ENCODE measurements around the gene SLC35E4. TPM values are rescaled to one million over a fixed set of nuclear protein-coding genes. Genes with fewer than 3 reads are reported as not detected.
A peak's percentile ranks its signal among the peaks of the same experiment; 100 is the strongest.

Gene SLC35E4
- total RNA-seq, 2 experiments from 2014 or later: 3.0 TPM

DNA sequence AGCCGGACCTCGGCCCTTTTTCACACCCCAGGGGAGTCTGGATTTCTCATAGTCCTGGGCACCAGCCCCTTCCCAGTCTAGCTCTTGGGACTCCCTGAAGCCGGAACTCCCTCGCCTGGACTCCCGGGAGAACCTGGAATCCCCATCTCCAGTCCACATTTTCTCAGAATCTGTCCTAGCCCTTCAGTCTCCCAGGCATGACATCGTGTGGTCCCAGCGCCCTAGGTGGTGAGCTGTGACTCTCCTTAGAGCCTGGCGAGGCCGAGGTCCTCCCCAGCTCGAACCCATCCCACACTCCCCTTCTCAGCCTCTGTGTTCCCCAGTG is 32.8 kb downstream of the SLC35E4 start:
- H4K20me1 ChIP-seq (ENCODE audit: insufficient read depth, low read length): no peaks in the 10 kb centered on the region
- no peaks in the 10 kb centered on the region for H3K9me3 ChIP-seq (ENCODE audit: low read length)
- intact Hi-C loops (cut with micrococcal nuclease; ENCODE audit: unreplicated experiment): no loop called here
- no peaks in the 10 kb centered on the region for H3K36me3 ChIP-seq (ENCODE audit: insufficient read depth, low read length)
- H3K27ac ChIP-seq (ENCODE audit: low read depth, low read length, poor library complexity, severe bottlenecking): no peak overlapping the region
- peaks cover 8% of the 10 kb centered on the region for H3K4me1 ChIP-seq (ENCODE audit: insufficient read depth, low read length, poor library complexity, severe bottlenecking)
- ChIA-PET CTCF (ENCODE audit: unreplicated experiment) (no interaction called here), POLR2A (no interaction called here)
- peak overlapping the region; percentile 86 for H3K4me3 ChIP-seq (ENCODE audit: low read depth, low read length, poor library complexity, severe bottlenecking)
- no peak overlapping the region; the same call in 1 of the 2 replicates for H2AFZ ChIP-seq (ENCODE audit: low read length)
- H3K9me2 ChIP-seq (ENCODE audit: insufficient read depth, low read length): no peaks in the 10 kb centered on the region
- no peaks in the 10 kb centered on the region for H3K79me2 ChIP-seq (ENCODE audit: insufficient read depth, low read depth, low read length)
- no TSS peak for BruUV-seq (replicated peaks)
- no peak for TF ChIP-seq EZH2phosphoT487 (IDR thresholded peaks at IDR 0.05; ENCODE audit: borderline replicate concordance, low read depth, low read length)
- TF ChIP-seq CTCF (conservative IDR thresholded peaks at IDR 0.05; ENCODE audit: low read length): no peak
- peak overlapping the region; percentile 94 for H3K4me2 ChIP-seq (ENCODE audit: low read length)
- no peak for DNase-seq (ENCODE audit: low spot score)

DNA sequence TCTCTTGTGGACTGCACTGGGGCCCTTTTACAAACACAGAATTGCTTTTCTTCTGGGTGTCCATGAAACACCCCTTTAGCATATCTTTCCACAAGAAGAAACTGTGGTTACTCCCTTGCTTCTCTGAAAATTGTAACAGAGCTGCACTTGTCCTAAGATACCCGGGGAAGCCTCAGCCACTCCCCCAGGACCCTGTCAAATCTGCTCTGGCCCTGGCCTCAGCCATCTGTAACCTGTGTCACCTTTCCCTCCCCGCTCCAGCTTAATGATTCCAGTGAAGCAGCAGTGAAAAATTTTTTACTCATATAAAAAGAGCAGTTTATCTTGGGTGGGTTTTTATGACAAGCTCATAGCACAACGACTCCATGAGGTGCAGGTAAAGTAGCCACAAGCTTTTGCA is 35.5 kb downstream of the SLC35E4 start:
- no peak overlapping the region for H2AFZ ChIP-seq (ENCODE audit: low read length)
- H3K4me1 ChIP-seq (ENCODE audit: insufficient read depth, low read length, poor library complexity, severe bottlenecking): peaks cover 8% of the 10 kb centered on the region
- H3K4me3 ChIP-seq (ENCODE audit: low read depth, low read length, poor library complexity, severe bottlenecking): no peak overlapping the region
- POLR2A ChIA-PET: no interaction called here
- no peak for DNase-seq (ENCODE audit: low spot score)
- intact Hi-C loops (cut with micrococcal nuclease; ENCODE audit: unreplicated experiment): no loop called here
- TF ChIP-seq EZH2phosphoT487 (IDR thresholded peaks at IDR 0.05; ENCODE audit: borderline replicate concordance, low read depth, low read length): no peak
- TF ChIP-seq CTCF (conservative IDR thresholded peaks at IDR 0.05; ENCODE audit: low read length): no peak
- H3K79me2 ChIP-seq (ENCODE audit: insufficient read depth, low read depth, low read length): no peaks in the 10 kb centered on the region
- no peak overlapping the region for H3K27ac ChIP-seq (ENCODE audit: low read depth, low read length, poor library complexity, severe bottlenecking)
- H4K20me1 ChIP-seq (ENCODE audit: insufficient read depth, low read length): no peaks in the 10 kb centered on the region
- H3K9me3 ChIP-seq (ENCODE audit: low read length): no peaks in the 10 kb centered on the region
- no peaks in the 10 kb centered on the region for H3K36me3 ChIP-seq (ENCODE audit: insufficient read depth, low read length)
- no TSS peak for BruUV-seq (replicated peaks)
- CTCF ChIA-PET (ENCODE audit: unreplicated experiment): no interaction called here
- H3K4me2 ChIP-seq (ENCODE audit: low read length): no peak overlapping the region
- no peaks in the 10 kb centered on the region for H3K9me2 ChIP-seq (ENCODE audit: insufficient read depth, low read length)

DNA sequence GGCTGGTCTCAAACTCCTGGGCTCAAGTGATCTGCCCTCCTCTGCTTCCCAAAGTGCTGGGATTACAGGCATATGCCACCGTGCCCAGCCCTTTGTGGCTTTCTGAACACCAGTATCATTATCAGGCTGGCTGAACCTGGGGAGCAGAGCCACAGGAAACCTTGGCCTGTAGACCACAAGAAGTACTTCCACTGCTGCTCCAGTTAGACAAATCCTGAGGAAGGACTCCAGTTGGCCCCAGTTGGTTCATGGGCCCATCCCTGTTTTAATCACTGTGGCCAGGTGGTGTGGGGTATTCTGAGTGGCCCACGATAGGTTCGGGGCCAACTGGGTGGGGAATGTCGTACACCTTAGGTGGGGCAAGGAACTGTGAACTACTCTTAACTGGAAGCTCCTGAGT is 37.6 kb downstream of the SLC35E4 start:
- Histone ChIP-seq H3K9me3 (ENCODE audit: low read length) (no peaks in the 10 kb centered on the region), H3K27ac (ENCODE audit: low read depth, low read length, poor library complexity, severe bottlenecking) (no peak overlapping the region), H4K20me1 (ENCODE audit: insufficient read depth, low read length) (no peaks in the 10 kb centered on the region), H3K36me3 (ENCODE audit: insufficient read depth, low read length) (no peaks in the 10 kb centered on the region), H2AFZ (ENCODE audit: low read length) (no peak overlapping the region), H3K4me1 (ENCODE audit: insufficient read depth, low read length, poor library complexity, severe bottlenecking) (peaks cover 2% of the 10 kb centered on the region), H3K9me2 (ENCODE audit: insufficient read depth, low read length) (no peaks in the 10 kb centered on the region), H3K79me2 (ENCODE audit: insufficient read depth, low read depth, low read length) (no peaks in the 10 kb centered on the region), H3K4me2 (ENCODE audit: low read length) (no peak overlapping the region), H3K4me3 (ENCODE audit: low read depth, low read length, poor library complexity, severe bottlenecking) (no peak overlapping the region)
- no peak for DNase-seq (ENCODE audit: low spot score)
- intact Hi-C loops (cut with micrococcal nuclease; ENCODE audit: unreplicated experiment): no loop called here
- BruUV-seq (replicated peaks): no TSS peak
- CTCF ChIA-PET (ENCODE audit: unreplicated experiment): no interaction called here
- POLR2A ChIA-PET: no interaction called here
- TF ChIP-seq EZH2phosphoT487 (IDR thresholded peaks at IDR 0.05; ENCODE audit: borderline replicate concordance, low read depth, low read length) (no peak), CTCF (conservative IDR thresholded peaks at IDR 0.05; ENCODE audit: low read length) (no peak)
